ENCODE data around the gene KLHL36. TPM values are rescaled to one million over a fixed set of nuclear protein-coding genes. Genes with fewer than 3 reads are reported as not detected.
A peak's percentile ranks its signal among the peaks of the same experiment; 100 is the strongest.
"Not testable (repeated sequence)": the region's sequence is repeated elsewhere in the genome, so short reads cannot be mapped to it uniquely, and the experiment has no call there.

The KLHL36 gene
- total RNA-seq, 4 donors from 2014 or later: 15.6 to 33.9 (median 18.2) TPM

DNA sequence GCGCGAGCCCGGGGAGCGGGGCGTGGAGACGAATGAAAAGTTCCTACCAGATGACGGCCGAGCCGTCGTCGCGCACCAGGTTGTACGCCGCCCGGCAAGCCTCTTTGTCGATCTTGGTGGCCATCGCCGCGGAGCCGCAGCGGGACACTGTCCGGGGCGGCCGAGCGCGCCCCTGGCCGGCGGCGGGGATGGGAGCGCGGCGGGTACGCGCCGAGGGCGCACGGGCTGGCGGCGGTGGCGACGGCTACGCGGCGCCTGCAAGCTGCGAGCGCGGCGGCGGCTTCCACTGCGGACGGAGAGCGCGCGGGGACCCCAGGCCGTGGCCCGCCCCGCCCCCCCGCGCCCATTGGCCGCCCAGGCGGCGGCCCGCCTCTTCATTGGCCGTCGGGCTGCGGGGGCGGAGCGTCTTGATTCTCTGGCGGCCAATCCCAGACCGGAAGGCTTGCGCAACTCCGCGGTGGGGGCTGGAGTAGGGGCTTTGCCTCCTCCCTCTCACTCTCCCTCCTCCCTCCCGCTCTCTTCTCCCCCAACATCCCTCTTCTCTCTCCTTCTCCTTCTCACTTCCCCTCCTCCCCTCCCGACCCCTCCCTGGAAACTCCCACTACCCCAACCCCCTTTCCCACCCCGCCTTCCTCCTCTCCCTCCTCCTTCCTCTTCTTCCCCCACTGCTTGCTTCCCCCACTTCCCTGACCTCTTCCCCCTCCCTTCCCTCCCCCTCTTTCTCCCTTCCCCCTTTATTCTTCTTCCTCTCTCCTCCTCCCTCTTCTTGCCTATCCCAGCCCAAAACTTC lies 30.3 kb upstream of the KLHL36 start, which contains the start of gene COTL1:
Gene COTL1 (minus strand): TSS at position 288 of the 790 bp plus-strand sequence. CDS start 164 bp downstream, at position 124.
- TF ChIP-seq, protein P1, sequence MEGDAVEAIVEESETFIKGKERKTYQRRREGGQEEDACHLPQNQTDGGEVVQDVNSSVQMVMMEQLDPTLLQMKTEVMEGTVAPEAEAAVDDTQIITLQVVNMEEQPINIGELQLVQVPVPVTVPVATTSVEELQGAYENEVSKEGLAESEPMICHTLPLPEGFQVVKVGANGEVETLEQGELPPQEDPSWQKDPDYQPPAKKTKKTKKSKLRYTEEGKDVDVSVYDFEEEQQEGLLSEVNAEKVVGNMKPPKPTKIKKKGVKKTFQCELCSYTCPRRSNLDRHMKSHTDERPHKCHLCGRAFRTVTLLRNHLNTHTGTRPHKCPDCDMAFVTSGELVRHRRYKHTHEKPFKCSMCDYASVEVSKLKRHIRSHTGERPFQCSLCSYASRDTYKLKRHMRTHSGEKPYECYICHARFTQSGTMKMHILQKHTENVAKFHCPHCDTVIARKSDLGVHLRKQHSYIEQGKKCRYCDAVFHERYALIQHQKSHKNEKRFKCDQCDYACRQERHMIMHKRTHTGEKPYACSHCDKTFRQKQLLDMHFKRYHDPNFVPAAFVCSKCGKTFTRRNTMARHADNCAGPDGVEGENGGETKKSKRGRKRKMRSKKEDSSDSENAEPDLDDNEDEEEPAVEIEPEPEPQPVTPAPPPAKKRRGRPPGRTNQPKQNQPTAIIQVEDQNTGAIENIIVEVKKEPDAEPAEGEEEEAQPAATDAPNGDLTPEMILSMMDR (IDR thresholded peaks at IDR 0.05 in 4 of 5, conservative IDR thresholded peaks at IDR 0.05 in 1 of 5): no peak
- TF ChIP-seq POLR2A (IDR thresholded peaks at IDR 0.05): peak; percentile 62 to 81
- in situ Hi-C loops (cut with MboI; ENCODE audit: low sequenced_read_pairs in 4 of 4): loop anchor here in 1 of 4 donors (10.0 kb wide), 1 partner anchor 107 kb away; no protein-coding TSS in a partner anchor
- ATAC-seq (peak; percentile 80 to 87), DNase-seq (peak; percentile 84 to 89)
- intact Hi-C loops (cut with DNase I; ENCODE audit: low total_unique reads): loop anchor here (2.0 kb wide), 1 partner anchor 113 kb away; the partner anchor contains the start of gene MEAK7
- Histone ChIP-seq H3K4me3 (peak within 1 kb of the TSS; percentile 56 to 81 (median 68)), H3K9me3 (no peaks in the 10 kb centered on the region), H3K4me1 (peaks cover 12 to 14% of the 10 kb centered on the region in 2 donors), H3K27me3 (peaks cover 25 to 30% (median 26%) of the 10 kb centered on the region in 3 donors), H3K27ac (peak within 1 kb of the TSS in 3 of 4 donors; percentile 44 to 54 (median 52)), H3K36me3 (no peaks in the 10 kb centered on the region)

DNA sequence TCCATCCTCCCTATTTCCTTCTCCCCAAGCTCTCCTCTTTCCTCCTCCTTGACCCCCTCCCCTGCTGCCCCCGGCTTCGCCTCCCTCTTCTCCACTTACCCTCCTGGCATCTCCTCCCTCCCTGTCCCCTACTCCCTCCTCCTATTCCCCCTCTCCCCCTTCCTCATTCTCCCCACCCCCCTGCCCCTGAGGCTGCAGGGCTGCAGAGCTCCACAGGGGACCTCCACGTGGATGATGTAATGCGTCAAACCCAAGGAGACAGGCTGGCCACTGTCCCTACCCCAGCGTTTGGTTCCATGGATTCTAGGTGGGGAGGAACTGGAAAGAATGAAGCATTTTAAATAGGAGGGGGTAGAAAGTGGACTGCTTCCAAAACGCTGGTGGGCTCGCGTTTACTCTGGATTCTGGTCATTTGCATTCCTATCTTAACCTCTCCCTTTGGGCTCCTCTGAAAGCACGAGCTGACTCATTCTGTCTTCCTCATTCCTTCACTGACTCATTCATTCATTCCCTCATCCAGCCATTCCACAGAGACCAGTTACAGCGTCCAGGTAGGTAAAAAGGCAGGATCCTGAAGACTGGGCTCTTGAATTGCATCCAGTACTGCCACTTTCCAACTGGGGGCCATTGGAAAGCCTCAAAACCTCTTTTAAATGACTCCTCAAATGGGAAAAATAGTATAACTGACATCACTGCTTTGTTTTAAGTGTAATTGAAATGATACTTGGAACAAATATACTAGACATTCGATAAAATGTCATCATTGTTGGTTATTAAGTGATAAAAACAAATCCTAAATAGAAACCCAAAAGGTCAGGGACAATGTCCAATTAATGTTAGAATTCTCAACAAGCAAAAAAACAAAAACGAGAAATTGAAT lies 29.5 kb upstream of the KLHL36 start:
- TF ChIP-seq POLR2A (IDR thresholded peaks at IDR 0.05): no peak
- TF ChIP-seq, protein P1 (IDR thresholded peaks at IDR 0.05 in 4 of 5, conservative IDR thresholded peaks at IDR 0.05 in 1 of 5): no peak
- Histone ChIP-seq H3K4me1 (peaks cover 12 to 14% of the 10 kb centered on the region in 2 donors), H3K27me3 (peaks cover 19 to 30% (median 21%) of the 10 kb centered on the region in 3 donors), H3K27ac (peak overlapping the region in 2 of 4 donors; percentile 17 to 50), H3K9me3 (no peaks in the 10 kb centered on the region), H3K36me3 (no peaks in the 10 kb centered on the region), H3K4me3 (no peak overlapping the region)
- DNase-seq: peak in 1 of 2 donors; percentile 23
- intact Hi-C loops (cut with DNase I; ENCODE audit: low total_unique reads): loop anchor here (2.0 kb wide), 1 partner anchor 114 kb away; the partner anchor contains the start of gene MEAK7
- no peak for ATAC-seq
- in situ Hi-C loops (cut with MboI; ENCODE audit: low sequenced_read_pairs in 4 of 4): loop anchor here in 1 of 4 donors (10.0 kb wide), 1 partner anchor 106 kb away; no protein-coding TSS in a partner anchor

DNA sequence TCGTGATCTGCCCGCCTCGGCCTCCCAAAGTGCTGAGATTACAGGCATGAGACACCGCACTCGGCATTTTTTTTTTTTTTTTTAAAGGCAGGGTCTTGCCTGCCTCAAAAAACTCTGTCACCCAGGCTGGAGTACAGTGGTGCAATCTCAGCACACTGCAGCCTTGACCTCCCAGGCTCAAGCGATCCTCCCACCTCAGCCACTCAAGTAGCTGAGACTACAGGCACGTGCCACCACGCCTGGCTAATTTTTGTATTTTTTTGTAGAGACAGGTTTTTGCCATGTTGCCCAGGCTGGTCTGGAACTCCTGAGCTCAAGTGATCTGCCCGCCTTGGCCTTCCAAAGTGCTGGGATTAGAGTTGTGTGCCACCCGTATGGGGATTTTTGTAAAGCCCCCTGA lies 27.4 kb upstream of the KLHL36 start:
- H3K9me3 ChIP-seq; intact Hi-C loops (cut with DNase I; ENCODE audit: low total_unique reads); DNase-seq; H3K4me3 ChIP-seq; H3K27ac ChIP-seq; H3K36me3 ChIP-seq; ATAC-seq: not testable (repeated sequence)
- Histone ChIP-seq H3K27me3 (peaks cover 9 to 14% (median 10%) of the 10 kb centered on the region in 3 donors), H3K4me1 (peaks cover 12 to 14% of the 10 kb centered on the region in 2 donors)
- in situ Hi-C loops (cut with MboI; ENCODE audit: low sequenced_read_pairs in 4 of 4): loop anchor here (5.0 to 10.0 kb wide), 3 partner anchors 106 to 109 kb away; no protein-coding TSS in a partner anchor

DNA sequence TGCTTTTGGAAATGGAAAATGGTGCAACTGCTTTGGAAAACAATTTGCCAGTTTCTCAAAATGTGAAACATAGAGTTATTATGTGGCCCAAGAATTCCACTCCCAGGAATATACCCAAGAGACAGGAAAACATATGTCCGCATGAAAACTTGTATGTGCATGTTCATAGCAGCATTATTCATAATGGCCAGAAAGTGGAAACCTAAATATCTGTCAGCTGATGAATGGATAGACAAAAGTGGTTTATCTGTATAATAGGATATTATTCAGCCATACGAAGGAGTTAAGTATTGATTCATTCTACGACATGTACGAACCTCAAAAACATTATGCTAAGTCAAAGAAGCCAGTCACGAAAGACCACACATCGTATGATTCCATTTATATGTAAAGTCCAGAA lies 22.8 kb upstream of the KLHL36 start:
- TF ChIP-seq, protein P1 (IDR thresholded peaks at IDR 0.05 in 4 of 5, conservative IDR thresholded peaks at IDR 0.05 in 1 of 5): no peak
- TF ChIP-seq POLR2A (IDR thresholded peaks at IDR 0.05): no peak
- Histone ChIP-seq H3K4me3 (no peak overlapping the region), H3K27ac (no peak overlapping the region), H3K36me3 (no peaks in the 10 kb centered on the region), H3K4me1 (no peaks in the 10 kb centered on the region), H3K9me3 (no peaks in the 10 kb centered on the region), H3K27me3 (no peaks in the 10 kb centered on the region)
- intact Hi-C loops (cut with DNase I; ENCODE audit: low total_unique reads) (no loop called here), in situ Hi-C loops (cut with MboI; ENCODE audit: low sequenced_read_pairs in 4 of 4) (loop anchor here in 2 of 4 donors (10.0 to 25.0 kb wide), 2 partner anchors 111 to 337 kb away; no protein-coding TSS in a partner anchor)
- ATAC-seq: no peak
- no peak for DNase-seq
